Measurements from ENCODE around the gene ALG1L2.
A peak's percentile ranks its signal among the peaks of the same experiment; 100 is the strongest.
"Not testable (repeated sequence)": the region's sequence is repeated elsewhere in the genome, so short reads cannot be mapped to it uniquely, and the experiment has no call there.

The ALG1L2 gene

GRCh38 chr3:130093741-130094391 is 12.2 kb downstream of the ALG1L2 start:
- no peak for DNase-seq (ENCODE audit: low read depth in 2 of 2)

DNA sequence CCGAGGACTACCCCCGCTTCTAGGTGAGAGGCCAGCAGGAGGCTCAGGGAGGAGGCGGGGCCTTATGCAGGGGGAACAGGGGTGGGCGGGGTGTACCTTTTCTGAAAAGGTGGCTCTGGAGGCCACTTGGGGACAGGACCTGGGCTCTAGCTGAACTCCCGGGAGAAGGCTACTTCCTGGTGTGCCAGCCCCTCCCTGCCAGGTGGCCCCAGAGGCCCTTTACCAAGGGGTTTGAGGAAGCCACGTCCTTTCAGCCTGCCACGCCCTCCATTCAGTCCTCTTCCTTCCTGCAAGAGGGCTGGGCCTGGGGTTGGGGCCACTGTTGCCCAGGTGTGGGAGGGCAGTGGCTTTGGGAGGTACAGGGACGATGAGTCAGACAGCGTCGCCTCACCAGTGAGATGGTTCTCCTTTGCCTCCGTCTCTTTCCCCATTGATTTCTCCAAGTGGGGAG is 12.9 kb downstream of the ALG1L2 start:
- DNase-seq (ENCODE audit: low read depth in 2 of 2), result not testable (repeated sequence)

- not testable (repeated sequence) for DNase-seq (ENCODE audit: low read depth in 2 of 2)
Measured at GRCh38 chr3:130095858-130096257, 14.2 kb downstream of the ALG1L2 start.

DNA sequence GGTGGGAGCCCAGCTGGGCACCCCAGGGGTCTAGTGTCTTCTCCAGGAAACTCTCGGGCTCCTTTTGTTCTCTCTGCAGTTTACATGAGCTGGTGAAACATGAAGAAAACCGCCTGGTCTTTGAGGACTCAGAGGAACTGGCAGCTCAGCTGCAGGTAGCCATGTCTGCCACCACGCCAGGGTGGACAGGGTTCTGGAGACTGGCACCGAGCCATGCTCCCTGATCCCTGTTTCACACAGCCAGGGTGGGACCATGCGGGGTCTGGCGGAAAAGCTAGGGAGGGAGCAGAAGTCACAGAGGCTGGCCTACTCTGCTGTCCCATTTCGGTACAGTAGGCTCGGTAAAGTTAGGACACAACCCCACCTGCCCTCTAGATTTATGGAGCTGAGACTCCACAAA is 15.5 kb downstream of the ALG1L2 start:
- DNase-seq (ENCODE audit: low read depth in 2 of 2), result not testable (repeated sequence)

- DNase-seq (ENCODE audit: low read depth in 2 of 2), result not testable (repeated sequence)
Measured at GRCh38 chr3:130097690-130098638, 16.3 kb downstream of the ALG1L2 start.

GRCh38 chr3:130098639-130099385 is 17.2 kb downstream of the ALG1L2 start:
- not testable (repeated sequence) for DNase-seq (ENCODE audit: low read depth in 2 of 2)

DNA sequence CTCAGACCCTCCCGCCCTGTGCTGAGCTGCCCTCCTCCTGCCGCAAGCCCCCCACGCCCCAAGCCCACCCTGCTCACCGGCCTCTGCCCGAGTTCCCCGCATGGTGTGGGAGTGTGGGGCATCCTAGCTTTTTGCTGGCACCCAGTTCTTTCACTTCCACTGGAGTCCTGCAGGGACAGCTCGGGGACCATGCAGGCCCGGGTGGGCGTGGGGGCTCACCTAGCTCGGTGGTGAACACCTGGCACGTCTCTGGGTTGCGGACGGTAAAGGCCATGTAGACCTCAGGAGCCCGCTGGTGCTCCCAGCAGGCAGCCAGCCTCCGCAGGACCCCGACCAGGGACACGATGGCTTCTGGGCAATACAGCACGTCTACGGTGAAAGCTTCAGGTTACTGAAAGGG is 20.9 kb downstream of the ALG1L2 start:
- DNase-seq (ENCODE audit: low read depth in 2 of 2), result not testable (repeated sequence)

GRCh38 chr3:130104191-130104590 is 22.6 kb downstream of the ALG1L2 start:
- not testable (repeated sequence) for DNase-seq (ENCODE audit: low read depth in 2 of 2)

GRCh38 chr3:130107333-130107995 is 25.8 kb downstream of the ALG1L2 start:
- DNase-seq (ENCODE audit: low read depth in 2 of 2), result not testable (repeated sequence)

DNA sequence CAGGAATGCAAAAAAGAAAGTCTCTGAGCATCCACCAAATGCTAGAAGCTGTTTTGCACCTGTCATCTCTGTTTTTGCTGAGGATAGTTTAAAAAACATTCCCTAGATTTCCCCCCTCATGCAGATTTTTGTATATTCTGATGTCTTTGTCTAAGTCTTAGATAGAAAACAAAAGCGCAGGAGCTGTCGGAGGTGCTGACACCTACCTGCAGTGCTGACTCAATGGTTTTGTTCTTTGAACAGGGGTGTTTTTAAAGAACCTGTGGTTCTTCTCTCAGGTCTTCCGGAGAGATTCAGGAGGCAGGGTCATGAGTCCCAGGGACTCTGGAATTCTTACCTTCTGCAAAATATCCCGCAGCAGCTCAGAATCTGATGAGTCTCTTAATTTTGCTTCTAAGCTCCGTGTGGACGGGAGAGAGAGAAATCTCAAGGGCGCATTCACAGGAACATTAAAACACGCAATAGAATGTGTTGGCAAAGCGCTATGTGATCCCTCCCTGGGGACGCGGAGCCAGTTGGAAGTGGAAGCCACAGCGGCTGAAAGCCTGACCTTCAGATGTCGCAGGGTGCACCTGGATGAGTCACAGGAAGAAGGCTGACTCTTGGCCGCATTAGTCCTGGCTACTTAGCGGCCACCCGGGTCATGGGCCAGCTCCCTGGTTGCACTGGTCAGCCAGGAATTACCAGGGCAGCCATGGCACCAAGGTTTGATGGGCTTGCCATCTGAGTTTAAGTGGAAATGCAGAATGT is 27.4 kb downstream of the ALG1L2 start:
- not testable (repeated sequence) for DNase-seq (ENCODE audit: low read depth in 2 of 2)

DNA sequence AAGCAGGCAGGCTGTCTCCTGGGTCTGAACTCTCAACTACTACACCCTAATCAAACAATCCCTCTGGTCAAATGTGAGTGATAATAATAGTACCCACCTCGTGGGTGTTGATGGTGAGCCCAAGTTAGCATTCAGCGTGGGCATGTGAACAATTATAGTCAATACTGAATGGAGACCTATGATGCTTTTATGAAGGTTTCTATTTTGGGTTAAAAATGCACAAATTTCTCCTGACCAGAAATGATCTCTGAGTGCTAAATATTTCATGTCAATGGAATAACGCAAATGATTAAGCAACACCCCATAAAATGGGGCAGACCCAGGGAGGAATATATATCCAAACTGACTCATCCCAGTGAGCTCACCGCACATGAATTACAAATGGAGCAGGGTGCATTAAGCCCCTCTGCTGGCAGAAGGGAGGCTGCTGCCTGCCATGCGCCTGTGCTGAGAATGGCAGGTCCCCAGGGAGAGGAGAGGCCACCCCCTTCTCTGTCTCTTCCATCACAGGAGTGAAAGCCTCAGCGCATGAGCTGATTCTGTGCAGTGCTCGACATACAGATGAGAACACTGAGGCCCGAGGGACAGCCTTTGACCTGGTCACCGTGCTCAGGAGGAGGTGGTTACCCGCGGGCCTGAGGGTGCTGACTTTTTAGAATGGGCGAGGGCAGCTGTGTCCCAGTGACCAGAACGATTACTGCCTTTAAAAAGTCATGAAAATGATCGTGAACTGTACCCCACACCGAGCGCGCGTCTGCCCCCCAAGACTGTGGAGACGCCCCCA is 28.9 kb downstream of the ALG1L2 start:
- DNase-seq (ENCODE audit: low read depth in 2 of 2), result not testable (repeated sequence)

DNA sequence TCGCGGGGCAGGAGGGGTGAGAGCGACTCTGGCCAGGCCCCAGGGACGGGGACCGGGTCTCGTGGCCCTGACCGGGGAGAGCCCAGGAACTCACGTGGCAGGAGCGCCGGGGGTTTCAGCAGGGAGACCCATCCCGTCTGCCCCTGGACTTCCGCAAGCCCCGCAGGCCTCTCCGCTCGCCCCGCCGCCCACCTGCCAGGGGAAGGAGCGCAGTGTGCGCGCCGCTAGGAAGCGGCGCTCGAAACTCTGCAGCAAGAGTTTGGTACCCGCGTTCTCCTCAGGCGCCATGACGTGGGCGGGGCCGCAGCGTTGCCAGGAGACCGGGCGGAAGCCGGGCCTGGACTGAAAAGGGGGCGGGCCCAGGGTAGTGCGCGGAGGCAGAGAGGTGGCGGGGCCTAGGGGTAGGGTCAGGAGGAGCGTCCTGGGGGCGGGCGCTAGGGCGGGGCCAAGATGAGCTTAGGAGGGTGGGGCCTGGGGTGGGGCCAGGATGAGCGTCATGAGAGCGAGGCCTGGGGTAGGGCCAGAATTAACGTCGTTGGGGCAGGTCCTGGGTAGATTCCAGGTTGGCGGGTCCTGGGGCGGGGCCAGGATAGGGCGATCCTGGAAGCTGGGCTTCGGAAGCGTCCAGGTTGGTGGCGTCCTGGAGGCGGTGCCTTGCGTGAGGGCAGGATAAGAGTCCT is 29.7 kb downstream of the ALG1L2 start:
- peak; percentile 98 to 99 for DNase-seq (ENCODE audit: low read depth in 2 of 2)

DNA sequence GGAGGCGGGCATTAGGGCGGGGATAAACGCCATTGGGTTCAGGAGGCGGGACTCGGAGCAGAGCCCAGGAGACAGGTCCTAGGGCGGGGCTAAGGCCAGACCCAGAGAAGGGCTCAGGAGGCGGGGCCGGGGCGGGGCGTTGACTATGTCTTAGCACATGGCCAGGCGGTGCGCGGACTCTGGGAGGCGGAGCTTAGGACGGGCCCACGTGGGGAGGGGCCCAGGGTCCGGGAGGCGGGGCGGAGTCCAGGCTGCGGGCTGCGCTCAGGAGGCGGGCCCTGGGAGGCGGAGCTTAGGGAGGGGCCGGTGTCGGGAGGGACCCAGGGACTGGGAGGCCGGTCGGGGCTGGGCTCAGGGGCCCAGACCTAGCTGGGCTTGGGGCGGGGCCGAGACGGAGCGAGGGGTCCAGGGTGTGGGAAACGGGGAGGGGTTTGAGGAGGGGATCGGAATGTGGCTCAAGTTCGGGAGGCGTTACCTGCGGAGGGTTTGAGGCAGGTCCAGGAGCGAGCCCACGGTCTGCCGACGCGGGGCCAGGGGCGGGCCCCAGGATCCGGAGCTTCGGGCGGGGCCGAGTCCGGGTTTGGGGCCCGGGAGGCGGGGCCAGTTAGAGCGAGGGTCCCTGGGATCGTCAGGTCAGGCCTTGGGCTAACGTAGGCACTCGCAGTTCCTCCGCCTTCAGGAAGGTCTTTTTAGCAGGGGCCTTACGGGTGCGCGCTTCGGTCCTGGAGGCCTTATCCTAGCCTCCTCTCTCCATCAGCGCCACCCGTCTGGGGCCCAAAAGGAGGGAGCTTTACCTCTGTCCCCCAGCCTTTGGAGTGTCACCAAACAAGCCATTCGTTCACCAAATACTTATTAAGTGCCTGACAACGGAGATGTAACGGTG is 30.5 kb downstream of the ALG1L2 start:
- DNase-seq (ENCODE audit: low read depth in 2 of 2), result peak; percentile 99

DNA sequence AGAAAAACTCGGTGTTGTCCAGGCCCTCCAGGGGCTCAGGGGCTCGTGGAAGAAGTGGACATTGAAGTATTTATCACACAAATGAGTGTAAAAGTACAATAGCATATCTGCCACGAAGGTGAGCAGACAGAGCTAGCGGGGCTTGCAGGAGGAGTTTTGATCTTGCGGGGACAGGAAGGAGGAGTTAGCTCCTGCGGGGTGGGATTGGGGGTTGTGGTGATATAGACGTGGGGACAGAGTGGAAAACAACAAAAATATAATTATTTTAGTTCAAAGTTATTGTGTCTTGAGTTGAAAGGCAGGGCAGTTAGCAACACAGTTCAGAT is 31.1 kb downstream of the ALG1L2 start:
- not testable (repeated sequence) for DNase-seq (ENCODE audit: low read depth in 2 of 2)

- DNase-seq (ENCODE audit: low read depth in 2 of 2), result not testable (repeated sequence)
Measured at GRCh38 chr3:130115400-130115799, 33.8 kb downstream of the ALG1L2 start.

DNA sequence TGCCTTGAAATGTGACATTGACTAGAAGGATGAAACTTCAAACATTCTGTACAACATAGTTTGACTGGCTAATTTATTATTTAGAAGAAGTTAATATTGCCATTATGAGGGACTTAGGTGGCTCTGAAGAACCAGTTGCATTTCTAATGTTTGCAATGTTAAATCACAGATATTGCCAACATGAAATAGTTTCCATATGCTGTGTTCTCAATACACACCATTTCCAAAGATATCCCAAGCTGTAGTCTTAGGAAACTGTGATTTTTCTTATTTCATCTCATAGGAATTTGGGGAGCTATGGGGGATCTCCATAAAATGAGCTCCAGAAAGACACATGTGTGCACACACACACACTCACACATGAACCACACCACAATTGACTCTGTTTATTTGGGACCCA is 36.3 kb downstream of the ALG1L2 start:
- no peak for DNase-seq (ENCODE audit: low read depth in 2 of 2)

GRCh38 chr3:130119824-130120223 is 38.2 kb downstream of the ALG1L2 start:
- not testable (repeated sequence) for DNase-seq (ENCODE audit: low read depth in 2 of 2)

GRCh38 chr3:130120291-130120690 is 38.7 kb downstream of the ALG1L2 start:
- not testable (repeated sequence) for DNase-seq (ENCODE audit: low read depth in 2 of 2)

Measured in stimulated activated CD4-positive, alpha-beta T cell treated with anti-CD3 and anti-CD28 coated beads, Interleukin-4, amount 100 ng/mL, for 48 hours (primary cell).